HG03064 (cell line): ENCODE measurements around the gene HOOK2.

Experiments
- ATAC-seq: cut with Tn5 transposase; IDR thresholded peaks from one replicate; pipeline ENCODE4 v1.9.1; 2021; ENCODE audit warnings: low read depth; ENCODE audit not compliant: unreplicated experiment

Gene HOOK2

DNA sequence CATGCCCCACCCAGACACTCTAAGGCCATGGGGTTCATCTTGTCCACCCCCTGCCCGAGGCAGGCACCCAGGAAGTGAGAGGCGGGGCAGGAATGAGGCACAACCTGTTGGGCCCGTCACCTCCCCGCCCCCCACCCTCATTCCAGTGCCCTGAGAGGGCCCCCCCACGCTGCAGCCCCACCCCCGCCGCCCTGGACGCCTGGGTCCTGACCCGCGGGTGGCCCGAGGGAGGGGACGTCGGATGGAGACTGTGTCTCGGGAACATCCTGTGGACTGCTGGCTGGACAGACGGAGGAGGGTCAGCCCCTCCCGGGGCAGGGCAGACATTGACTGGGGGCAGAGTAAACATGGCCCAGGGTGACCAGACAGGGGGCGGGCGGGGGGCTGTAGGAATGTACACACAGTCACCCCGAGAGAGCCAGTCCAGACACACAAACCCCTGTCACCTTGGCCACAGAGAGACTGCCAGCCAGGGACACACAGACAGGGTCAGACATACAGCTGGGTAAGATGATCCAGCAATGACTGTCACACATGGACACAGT lies 8.6 kb upstream of the HOOK2 start:
- no peak for ATAC-seq

DNA sequence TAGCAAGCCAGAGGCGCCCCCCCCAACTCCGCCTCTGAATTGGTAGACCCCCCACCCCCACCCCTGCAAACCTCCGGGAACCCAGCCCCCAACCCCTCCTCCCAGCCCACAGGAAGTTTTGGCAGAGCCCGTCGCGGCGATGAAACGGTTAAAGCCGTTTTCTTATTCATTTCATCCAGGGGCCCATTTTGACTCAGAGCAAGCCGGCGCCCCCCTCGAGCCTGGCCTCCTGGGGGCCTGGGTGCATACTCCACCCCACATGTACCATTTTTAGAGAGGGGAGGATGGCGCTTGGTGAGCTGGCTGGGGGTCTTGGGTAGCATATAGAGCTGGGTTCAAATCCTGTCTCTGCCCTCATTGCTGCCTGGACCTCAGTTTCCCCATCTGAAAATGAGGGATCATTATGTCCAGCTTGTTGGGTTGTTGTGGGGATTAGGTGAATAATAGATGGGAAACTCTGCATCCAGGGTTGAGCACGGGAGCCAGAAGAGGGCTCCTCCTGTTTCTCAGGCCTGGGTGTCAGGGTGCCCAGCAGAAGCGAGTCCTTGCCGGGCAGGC lies 8.0 kb upstream of the HOOK2 start:
- ATAC-seq, result no peak

DNA sequence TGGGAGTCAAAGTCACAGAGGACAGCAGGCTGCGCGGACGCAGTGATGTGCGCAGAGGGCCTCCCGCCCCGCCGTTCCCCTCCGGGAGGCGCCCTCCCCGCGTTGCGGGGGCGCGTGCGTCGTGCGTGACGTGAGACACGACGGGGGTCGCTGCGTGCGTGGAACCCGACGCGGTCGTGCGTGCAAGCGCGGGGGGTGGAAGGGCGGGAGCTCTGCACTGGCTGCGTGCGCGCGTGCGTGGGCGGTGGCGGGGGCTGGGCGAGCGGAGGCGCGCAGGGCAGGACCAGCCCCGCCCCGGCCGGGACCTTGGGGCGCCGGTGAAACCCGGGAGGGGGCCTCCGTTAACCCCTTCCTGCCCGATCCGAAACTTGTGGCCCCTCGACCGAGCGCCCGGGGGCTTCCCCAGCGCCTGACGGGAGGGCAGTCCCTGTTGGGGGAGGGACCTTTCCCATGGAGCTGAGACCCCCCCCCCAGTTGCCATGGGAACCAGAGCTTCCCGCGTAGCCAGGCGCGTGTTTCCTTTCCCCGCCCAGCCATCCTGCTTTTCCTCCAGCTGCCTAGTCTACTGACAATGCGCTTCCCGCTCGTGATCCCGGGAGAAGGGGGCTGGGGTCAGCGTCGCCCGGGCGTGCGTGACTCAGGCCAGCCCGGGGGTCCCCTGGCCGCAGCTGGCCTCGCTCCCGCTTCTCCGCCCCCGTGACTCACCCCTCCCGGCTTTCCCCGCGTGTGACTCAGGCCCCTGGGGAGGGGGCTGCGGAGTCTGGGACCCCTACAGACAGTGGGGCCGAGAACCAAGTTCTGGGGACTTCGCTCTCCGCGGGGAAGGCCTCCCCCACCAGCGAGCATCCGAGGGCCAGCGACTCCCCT lies 7.3 kb upstream of the HOOK2 start:
- no peak for ATAC-seq

DNA sequence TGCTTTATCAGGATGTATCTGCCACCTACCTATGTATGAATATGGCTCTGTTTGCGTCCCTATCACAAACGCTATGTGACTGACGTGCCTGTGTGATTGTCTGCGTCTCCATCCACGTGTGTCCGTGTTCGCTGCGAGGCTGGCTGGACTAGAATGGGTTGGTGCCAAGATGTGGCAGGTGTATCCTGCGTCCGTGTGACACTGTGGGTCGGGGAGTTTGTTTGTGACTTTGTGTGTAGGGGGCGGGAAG lies 6.7 kb upstream of the HOOK2 start:
- no peak for ATAC-seq

DNA sequence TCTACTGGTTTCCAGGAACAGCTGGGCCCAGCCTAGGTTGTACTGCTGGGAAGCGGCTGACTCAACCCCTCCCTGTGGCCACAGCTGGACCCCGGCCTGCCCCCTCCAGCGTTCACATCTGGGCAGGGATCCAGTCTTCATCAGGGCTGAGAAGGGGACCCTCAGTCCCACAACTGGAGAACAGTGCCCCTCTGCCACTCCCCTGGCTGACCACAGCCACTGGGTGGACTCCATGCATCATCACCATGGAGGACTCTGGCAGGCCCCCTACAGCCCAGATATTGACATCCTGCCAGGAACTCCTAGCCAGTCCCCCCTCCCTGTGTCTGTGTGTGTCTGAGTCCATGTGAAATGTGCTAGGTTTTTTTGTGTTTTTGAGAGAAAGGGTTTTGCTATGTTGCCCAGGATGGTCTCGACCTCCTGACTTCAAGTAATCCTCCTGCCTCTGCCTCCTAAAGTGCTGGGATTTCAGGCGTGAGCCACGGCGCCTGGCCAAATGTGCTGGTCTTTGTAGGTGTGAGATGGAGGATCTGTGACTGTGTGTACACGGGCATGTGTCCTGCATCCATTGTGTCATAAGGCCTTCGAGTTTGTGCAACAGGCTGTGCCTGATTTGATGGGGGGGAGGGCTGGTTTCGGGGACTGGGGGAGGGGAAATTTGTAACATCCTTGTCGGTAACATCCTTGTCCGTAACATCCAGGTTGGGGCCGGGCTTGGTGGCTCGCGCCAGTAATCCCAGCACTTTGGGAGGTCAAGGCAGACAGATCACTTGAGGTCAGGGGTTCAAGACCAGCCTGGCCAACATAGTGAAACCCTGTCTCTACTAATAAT lies 4.0 kb upstream of the HOOK2 start:
- no peak for ATAC-seq

DNA sequence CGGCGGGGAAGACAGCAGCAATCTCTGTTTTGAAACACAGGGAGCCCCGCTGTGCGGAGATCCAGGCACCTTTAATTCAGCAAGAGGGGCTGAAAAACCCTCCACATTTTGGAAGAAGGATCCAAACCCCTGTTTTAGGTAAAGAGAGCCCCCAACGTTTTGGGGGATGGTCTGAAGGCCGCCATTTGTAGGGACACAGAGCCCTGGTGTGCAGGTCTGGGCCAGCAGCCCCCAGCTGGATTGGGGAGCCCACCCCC lies 3.5 kb upstream of the HOOK2 start:
- no peak for ATAC-seq

DNA sequence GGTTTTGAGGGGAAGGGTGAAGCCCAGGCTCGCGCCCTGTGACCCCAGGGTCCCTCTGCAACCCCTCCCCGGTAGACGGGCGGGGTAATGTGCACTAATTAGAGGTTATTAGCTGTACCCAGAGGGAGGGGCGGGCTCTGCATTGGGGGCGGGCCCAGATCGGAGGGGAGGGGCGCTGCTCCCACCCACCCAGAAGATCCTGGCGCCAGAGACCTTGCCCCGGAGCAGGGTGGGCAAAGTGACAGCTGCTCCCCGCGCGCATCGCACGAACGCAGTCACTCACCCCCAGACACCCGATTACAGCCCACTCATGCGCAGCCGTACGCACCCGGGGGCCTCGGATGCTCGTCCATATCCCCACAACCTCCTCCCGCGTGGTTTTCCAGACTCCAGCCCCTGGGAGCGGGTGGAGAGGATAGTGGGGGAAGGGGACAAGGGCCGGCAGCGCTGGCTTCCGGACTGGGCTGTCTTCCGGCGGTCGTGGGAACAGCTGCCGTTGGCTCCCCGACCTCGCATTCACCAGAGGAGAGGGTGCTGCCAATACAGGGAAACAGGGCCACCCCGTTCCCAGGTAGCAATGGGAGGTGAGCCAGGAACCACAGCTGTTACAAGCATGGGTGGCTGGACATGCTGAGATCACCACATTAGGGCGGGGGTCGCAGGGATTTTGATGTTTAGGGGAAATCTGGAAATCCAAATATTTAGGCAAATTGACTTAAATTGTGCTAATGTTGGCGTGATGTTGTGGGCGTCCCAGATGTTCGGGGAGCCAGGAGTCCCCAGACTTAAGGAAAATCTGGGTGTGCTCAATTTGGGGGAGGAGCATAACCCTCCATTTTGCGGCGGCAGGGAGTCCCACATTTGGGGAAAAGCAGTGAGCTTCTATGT lies 2.9 kb upstream of the HOOK2 start:
- ATAC-seq, result no peak

DNA sequence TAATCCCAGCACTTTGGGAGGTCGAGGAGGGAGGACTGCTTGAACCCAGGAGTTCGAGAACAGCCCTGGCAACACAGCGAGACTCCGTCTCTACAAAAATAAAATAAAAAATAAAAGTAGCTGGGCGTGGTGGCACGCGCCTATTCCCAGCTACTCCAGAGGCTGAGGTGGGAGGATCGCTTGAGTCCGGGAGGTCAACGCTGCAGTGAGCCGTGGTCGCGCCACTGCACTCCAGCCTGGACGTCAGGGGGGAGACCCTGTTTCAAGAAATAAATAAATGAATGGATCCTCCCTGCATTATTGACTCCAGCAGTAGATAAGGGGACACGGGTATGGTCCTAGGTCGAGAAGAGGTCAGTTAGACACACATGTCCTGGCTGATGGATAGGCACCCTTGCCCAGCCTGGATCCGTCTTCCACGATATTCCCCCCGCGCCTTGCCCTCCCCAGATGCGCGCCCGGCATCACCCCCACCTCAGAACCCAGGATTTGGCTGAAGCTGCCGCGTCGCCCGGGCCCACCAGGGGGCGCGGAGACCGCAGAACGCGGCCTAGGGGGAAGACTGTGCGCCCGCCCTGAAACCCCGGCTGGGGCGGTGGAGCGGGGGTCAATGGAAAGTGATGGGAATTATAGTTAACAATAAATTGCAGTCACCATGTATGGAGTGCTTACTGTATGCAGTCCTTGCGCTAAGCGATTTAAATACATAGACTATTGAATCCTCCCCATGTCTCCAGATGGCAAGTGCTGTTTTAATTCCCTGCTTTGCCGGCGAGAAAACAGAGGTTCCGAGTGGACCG lies 2.1 kb upstream of the HOOK2 start:
- no peak for ATAC-seq

DNA sequence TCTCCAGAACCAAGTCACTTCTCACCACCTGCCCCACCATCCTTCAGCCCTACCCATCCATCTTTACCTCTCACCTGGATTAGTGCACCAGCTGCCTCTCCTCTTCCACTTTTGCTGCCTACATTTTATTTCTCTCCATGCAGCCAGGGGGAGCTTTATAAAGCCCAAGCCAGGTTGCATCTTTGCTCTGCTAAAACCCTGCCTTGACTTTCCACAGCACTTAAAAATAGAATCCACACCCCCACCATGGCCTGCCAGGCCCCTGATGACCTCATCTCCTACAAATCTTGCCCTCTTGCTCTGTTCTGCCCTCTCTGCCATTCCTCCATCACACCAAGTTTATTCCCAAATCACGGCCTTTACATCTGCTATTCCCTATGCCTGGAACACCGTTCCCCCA lies 1.8 kb downstream of the HOOK2 start:
- ATAC-seq, result no peak

DNA sequence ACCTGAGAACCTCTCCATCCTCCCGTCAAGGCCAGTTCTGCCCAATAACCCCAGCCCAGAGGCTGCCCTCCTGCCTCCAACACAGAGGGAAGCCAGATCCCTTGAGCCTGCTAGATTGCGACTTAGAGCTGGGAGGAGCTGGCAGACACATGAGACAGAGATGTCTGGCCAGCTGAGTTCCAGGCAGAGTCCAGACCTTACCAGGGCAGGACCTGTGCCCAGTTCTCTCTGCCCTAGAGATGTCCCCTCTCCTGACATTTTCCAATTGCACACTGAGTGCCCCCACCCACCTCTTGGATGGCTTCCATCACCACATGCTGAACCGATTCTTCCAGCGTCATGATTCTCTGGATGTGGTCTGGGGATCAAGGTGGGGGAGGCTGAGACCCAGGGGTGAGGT lies 3.0 kb downstream of the HOOK2 start:
- no peak for ATAC-seq

DNA sequence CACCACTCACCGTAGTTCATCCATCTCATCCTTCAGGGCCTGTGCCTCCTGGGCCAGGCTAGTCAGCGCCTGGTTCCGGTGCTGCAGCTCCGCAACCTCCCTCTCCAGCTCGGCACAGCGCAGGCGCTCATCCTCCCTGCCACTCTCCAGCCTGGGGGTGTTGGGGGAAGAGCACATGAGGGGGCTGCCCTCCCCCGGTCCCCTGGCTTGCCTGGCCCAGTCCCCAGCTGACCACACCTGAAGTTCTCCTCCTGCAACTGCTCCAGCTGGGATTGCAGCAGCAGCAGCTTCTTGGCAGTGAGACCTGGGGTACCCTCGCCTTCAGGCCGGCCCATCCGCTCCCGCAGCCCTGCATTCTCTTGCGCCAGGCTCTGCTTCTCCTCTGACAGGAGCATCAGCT lies 4.4 kb downstream of the HOOK2 start:
- no peak for ATAC-seq

DNA sequence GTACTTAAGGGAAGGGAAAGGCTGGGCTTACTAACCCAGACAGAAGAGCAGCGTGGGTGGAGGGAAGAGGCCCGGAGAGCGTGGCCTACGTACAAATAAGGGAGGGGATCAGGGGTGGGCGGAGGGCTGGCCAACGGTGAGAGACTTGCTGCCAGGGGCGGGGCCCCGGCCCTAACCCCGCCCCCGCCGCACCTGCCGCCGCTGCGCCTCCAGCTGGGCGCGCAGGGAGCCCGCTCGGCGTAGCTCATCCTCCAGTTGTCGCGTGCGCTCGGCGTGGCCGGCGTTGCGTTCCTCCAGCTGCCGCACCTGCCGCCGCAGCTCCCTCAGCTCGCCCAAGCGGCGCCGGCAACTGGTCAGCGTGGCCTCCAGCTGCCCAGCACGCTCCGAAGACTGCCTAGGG lies 5.7 kb downstream of the HOOK2 start:
- no peak for ATAC-seq

DNA sequence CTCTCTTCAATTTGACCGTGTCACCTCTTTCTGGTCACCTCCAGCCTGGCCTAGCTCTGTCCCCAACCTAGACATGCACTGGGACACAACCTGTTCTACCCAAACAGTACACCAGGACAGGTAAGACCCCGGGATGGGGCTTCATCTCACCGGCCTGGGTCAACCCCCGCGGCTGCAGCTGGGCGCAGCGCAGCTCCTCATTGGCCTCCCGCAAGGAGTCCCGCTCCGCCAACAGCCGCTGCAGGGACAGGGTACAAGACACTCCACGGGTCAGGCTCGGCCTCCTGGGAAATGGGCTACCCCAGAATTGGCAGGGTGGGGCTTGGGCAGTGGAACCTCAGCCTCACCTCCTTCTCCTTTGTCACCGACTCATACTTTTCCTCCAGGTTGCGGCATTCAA lies 7.7 kb downstream of the HOOK2 start:
- ATAC-seq, result no peak

DNA sequence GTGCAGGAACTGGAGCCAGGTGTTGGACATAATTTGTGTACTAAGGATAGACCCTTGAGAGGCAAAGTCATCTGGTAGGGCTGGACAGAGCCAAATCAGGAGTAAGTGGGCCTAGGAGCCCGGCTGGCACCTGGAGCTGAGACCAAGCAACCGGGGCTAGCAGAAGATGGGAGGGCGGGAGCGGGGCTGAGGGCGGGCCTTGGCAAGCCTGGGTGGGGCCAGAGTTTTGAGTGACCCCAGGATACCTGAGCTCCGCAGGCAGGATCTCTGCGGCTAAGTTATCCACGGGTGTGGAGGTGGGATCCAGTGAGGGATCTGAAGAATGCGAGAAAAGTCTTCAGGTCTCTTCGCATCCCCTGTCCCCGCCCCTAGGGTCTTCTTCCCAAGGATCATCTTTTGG lies 8.2 kb downstream of the HOOK2 start:
- no peak for ATAC-seq

DNA sequence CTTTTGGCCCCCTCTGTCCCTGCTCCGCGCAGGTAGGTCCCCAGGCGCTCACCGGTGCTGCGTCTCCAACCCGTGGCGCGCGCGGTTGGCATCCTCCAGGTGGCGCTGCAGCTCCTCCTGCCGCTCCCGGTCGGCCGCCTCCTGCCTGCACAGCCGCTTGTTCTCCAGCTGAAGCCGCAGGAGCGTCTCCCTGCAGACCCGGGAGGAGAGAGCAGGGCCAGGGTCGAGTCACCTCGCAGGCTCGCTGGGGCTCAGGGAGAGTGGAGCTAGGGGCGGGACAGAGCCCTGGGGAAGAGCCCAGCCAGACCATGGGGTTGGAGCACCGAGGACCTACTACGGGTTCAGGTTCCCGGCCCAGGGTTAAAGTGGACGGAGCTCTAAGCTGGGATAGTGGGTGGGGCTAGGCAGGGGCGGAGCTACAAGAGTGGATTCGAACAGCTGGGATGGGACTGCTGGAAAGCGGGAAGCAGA lies 9.3 kb downstream of the HOOK2 start:
- no peak for ATAC-seq

DNA sequence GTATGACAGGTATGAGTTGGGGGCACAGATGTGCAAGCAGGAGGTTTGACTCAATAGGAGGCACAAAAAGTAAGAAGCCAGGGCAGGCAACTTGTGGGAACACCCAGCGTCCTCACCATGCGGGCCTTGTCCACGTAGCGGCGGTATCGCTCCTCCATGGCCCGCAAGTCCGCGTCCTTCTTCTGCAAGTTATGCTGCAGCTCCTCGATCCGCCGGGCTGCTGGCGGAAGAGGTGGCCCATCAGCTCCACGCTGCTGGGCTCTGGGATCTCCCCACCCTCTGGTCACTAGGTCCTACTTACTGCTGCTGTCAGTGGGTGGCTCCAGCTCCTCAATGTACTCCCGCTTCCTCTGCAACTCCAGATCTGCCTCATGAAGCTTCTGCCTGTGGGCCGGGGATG lies 10.7 kb downstream of the HOOK2 start:
- no peak for ATAC-seq

DNA sequence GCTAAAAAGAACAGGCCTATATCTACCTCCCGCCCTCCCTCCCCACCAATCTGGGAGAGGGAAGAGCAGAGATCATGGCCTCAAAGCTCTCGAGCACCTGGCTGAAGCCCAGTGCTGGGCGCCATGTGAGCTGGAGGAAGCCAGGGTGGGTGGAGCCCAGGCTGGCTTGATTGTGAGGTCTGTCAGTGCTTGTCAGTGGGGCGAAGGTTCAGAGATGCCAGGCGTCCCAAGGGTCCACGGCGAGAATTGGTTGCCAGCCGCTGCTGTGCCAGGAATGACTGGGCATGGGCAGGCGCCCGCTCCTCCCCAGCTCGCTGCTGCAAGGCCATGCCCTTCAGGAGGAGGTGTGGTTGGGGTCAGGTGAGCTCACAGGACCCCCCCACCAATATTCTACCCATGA lies 12.3 kb downstream of the HOOK2 start:
- no peak for ATAC-seq

DNA sequence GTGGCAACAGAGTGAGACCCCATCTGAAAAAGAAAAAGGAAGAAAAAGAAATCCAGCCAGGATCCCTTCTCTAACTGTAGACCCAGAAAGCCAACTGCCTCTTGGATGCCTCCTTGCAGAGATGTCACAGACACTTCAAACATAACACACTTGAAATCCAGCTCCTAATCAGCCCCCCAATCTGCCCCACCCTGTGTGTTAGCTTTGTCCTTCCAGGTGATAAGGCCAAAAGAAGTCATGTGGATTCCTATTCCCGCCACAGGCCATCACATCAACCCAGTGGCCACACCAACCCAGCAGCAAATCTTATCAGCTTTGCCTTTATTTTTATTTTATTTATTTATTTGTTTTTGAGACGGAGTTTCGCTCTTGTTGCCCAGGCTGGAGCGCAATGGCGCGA lies 15.7 kb downstream of the HOOK2 start:
- no peak for ATAC-seq

DNA sequence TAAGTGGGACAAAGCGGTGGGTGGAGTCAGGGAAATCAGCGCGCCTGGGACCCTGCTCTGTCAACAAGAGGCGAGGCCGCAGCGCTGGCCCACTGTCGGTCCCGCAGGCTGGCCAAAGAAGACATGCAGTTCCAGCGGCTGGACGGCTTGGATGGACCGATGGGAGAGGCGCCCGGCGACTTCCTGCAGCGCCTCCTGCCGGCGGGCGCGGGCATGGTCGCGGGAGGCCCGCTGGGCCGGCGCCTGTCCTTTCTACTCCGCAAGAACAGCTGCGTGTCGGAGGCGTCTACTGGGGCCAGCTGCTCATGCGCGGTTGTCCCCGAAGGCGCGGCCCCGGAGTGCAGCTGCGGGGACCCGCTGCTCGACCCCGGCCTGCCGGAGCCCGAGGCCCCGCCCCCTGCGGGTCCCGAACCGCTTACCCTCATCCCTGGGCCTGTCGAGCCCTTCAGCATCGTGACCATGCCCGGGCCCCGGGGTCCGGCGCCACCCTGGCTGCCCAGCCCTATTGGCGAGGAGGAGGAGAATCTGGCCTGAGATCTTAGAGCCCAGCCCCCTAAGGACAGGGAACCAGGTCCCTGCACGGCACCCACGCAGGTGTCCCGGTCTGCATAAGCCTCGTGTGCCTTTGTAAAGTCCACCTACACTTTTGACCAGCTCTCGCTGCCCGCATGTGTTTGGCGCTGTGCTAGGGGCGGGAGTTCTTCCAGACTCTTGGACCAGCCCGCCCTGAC lies 17.6 kb downstream of the HOOK2 start:
- ATAC-seq, result no peak
